GM12878 (cell line): ENCODE data around the gene SOX4. TPM values are rescaled to one million over a fixed set of nuclear protein-coding genes. Genes with fewer than 3 reads are reported as not detected.
A peak's percentile ranks its signal among the peaks of the same experiment; 100 is the strongest.

ENCODE experiments used
- ATF3 ChIP-seq: IDR thresholded peaks from 2 replicates; pipeline ENCODE4 v1.6.1; 2011; ENCODE audit warnings: low read depth, mild to moderate bottlenecking, low read length, moderate library complexity, borderline replicate concordance; ENCODE audit errors: extremely low read depth
- BMI1 ChIP-seq: fragments of 450-650 bp; IDR thresholded peaks from 2 replicates; pipeline ENCODE4 v1.6.1; 2016; ENCODE audit warnings: mild to moderate bottlenecking, moderate library complexity, borderline replicate concordance
- CHD1 ChIP-seq: IDR thresholded peaks from 2 replicates; pipeline ENCODE4 v1.6.1; 2012; ENCODE audit warnings: low read depth, low read length, improper control_type of control experiment
- FOXM1 ChIP-seq: IDR thresholded peaks from 2 replicates; pipeline ENCODE4 v1.6.1; 2012; ENCODE audit warnings: low read depth, mild to moderate bottlenecking, inconsistent platforms, low read length, moderate library complexity
- JUNB ChIP-seq: IDR thresholded peaks from 2 replicates; pipeline ENCODE4 v1.6.1; 2016; ENCODE audit warnings: antibody characterized with exemption, mild to moderate bottlenecking
- KAT2A ChIP-seq: conservative IDR thresholded peaks from 2 replicates; pipeline ENCODE4 v1.6.1; 2011; ENCODE audit warnings: low read depth, low read length; ENCODE audit not compliant: control insufficient read depth
- MAX ChIP-seq: IDR thresholded peaks from 2 replicates; pipeline ENCODE4 v1.6.1; 2012; ENCODE audit warnings: low read depth, low read length, improper control_type of control experiment
- MEF2A ChIP-seq: IDR thresholded peaks from 2 replicates; pipeline ENCODE4 v1.6.1; 2011; ENCODE audit warnings: low read depth, mild to moderate bottlenecking, low read length, moderate library complexity; ENCODE audit not compliant: insufficient read depth
- NFYB ChIP-seq: IDR thresholded peaks from 2 replicates; pipeline ENCODE4 v1.6.1; 2011; ENCODE audit warnings: low read depth, mild to moderate bottlenecking, low read length, improper control_type of control experiment, moderate library complexity; ENCODE audit not compliant: insufficient read depth
- NRF1 ChIP-seq: conservative IDR thresholded peaks from 2 replicates; pipeline ENCODE4 v1.6.1; 2011; ENCODE audit warnings: mild to moderate bottlenecking, low read depth, low read length, improper control_type of control experiment
- SMAD1 ChIP-seq: fragments of 450-650 bp; IDR thresholded peaks from 2 replicates; pipeline ENCODE4 v1.6.1; 2018; ENCODE audit warnings: mild to moderate bottlenecking, low read depth; ENCODE audit not compliant: partially characterized antibody
- SMARCA5 ChIP-seq: fragments of 450-650 bp; IDR thresholded peaks from 2 replicates; pipeline ENCODE4 v1.6.1; 2017; ENCODE audit warnings: mild to moderate bottlenecking
- YY1 ChIP-seq: IDR thresholded peaks from 2 replicates; pipeline ENCODE4 v1.6.1; 2011; ENCODE audit warnings: low read depth, mild to moderate bottlenecking, low read length
- ZBTB11 ChIP-seq: fragments of 450-650 bp; formaldehyde crosslinking; IDR thresholded peaks from 2 replicates; pipeline ENCODE4 v1.5.0; 2022; ENCODE audit warnings: mild to moderate bottlenecking, missing genetic modification characterization
- ZNF384 ChIP-seq: IDR thresholded peaks from 2 replicates; pipeline ENCODE4 v1.6.1; 2012; ENCODE audit warnings: low read depth, mild to moderate bottlenecking, low read length, improper control_type of control experiment, borderline replicate concordance
- polyA plus RNA-seq, 11 experiments: library from polyadenylated mRNA; depleted of rRNA in 4 of 11; unstranded in 6 of 11; stranded (reverse) in 5 of 11; fragments of >200 nt; fragmentation: Nextera tagmentation in 4 of 11; fragmentation: Illumina TruSeq in 1 of 11; extraction: Ambion mirVana in 4 of 11; extraction: Trizol in 1 of 11; gene quantifications; 1 replicate in 1 of 11; 2 replicates in 10 of 11; pipeline versions ENCODE4 v1.2.1 to v1.2.3, GENCODE V29; 2011 to 2016; ENCODE audit warnings: inconsistent platforms in 2 of 11, missing spikeins in 2 of 11, low read depth in 1 of 11
- total RNA-seq, 4 experiments: library from RNA; depleted of rRNA in 3 of 4; stranded (reverse); fragments of >200 nt in 3 of 4; fragmentation: Illumina TruSeq in 1 of 4; extraction: Trizol in 1 of 4; gene quantifications; 2 replicates each; pipeline versions ENCODE4 v1.2.1 to v1.2.3, GENCODE V29; 2013 to 2021
- TF ChIP-seq, protein P1 (sequence below): fragments of 150-350 bp; IDR thresholded peaks from 2 replicates; pipeline ENCODE4 v1.6.1; 2014; ENCODE audit warnings: mild to moderate bottlenecking, low read depth, low read length
- TF ChIP-seq, protein P2 (sequence below): IDR thresholded peaks from 2 replicates; pipeline ENCODE4 v1.6.1; 2011; ENCODE audit warnings: borderline replicate concordance, low read depth, mild to moderate bottlenecking, moderate library complexity, mixed read lengths, low read length; ENCODE audit not compliant: insufficient read depth; ENCODE audit errors: extremely low read length
- TF ChIP-seq, protein P3 (sequence below): fragments of 450-650 bp; IDR thresholded peaks from 2 replicates; pipeline ENCODE4 v1.6.1; 2017; ENCODE audit warnings: mild to moderate bottlenecking, low read depth, inconsistent platforms; ENCODE audit not compliant: poor library complexity, severe bottlenecking

The SOX4 gene
- total and polyA plus RNA-seq, 10 of the 15 experiments (the other 5 are each of a cell fraction or from before 2014, with no cell fraction given): 16.8 to 119 (median 26.5) TPM

DNA sequence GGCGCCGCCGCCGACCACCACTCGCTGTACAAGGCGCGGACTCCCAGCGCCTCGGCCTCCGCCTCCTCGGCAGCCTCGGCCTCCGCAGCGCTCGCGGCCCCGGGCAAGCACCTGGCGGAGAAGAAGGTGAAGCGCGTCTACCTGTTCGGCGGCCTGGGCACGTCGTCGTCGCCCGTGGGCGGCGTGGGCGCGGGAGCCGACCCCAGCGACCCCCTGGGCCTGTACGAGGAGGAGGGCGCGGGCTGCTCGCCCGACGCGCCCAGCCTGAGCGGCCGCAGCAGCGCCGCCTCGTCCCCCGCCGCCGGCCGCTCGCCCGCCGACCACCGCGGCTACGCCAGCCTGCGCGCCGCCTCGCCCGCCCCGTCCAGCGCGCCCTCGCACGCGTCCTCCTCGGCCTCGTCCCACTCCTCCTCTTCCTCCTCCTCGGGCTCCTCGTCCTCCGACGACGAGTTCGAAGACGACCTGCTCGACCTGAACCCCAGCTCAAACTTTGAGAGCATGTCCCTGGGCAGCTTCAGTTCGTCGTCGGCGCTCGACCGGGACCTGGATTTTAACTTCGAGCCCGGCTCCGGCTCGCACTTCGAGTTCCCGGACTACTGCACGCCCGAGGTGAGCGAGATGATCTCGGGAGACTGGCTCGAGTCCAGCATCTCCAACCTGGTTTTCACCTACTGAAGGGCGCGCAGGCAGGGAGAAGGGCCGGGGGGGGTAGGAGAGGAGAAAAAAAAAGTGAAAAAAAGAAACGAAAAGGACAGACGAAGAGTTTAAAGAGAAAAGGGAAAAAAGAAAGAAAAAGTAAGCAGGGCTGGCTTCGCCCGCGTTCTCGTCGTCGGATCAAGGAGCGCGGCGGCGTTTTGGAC is 2.0 kb downstream of the SOX4 start (continued):
- no peak for TF ChIP-seq ZBTB11 (CRISPR knock-in tag)
- TF ChIP-seq, protein P1, sequence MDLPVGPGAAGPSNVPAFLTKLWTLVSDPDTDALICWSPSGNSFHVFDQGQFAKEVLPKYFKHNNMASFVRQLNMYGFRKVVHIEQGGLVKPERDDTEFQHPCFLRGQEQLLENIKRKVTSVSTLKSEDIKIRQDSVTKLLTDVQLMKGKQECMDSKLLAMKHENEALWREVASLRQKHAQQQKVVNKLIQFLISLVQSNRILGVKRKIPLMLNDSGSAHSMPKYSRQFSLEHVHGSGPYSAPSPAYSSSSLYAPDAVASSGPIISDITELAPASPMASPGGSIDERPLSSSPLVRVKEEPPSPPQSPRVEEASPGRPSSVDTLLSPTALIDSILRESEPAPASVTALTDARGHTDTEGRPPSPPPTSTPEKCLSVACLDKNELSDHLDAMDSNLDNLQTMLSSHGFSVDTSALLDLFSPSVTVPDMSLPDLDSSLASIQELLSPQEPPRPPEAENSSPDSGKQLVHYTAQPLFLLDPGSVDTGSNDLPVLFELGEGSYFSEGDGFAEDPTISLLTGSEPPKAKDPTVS: no peak
- TF ChIP-seq JUNB: no peak
- no peak for TF ChIP-seq SMAD1
- TF ChIP-seq MAX: no peak
- TF ChIP-seq FOXM1: no peak
- TF ChIP-seq NFYB: no peak
- TF ChIP-seq, protein P2, sequence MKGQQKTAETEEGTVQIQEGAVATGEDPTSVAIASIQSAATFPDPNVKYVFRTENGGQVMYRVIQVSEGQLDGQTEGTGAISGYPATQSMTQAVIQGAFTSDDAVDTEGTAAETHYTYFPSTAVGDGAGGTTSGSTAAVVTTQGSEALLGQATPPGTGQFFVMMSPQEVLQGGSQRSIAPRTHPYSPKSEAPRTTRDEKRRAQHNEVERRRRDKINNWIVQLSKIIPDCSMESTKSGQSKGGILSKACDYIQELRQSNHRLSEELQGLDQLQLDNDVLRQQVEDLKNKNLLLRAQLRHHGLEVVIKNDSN: no peak
- TF ChIP-seq, protein P3, sequence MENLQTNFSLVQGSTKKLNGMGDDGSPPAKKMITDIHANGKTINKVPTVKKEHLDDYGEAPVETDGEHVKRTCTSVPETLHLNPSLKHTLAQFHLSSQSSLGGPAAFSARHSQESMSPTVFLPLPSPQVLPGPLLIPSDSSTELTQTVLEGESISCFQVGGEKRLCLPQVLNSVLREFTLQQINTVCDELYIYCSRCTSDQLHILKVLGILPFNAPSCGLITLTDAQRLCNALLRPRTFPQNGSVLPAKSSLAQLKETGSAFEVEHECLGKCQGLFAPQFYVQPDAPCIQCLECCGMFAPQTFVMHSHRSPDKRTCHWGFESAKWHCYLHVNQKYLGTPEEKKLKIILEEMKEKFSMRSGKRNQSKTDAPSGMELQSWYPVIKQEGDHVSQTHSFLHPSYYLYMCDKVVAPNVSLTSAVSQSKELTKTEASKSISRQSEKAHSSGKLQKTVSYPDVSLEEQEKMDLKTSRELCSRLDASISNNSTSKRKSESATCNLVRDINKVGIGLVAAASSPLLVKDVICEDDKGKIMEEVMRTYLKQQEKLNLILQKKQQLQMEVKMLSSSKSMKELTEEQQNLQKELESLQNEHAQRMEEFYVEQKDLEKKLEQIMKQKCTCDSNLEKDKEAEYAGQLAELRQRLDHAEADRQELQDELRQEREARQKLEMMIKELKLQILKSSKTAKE: no peak
- no peak for TF ChIP-seq YY1
- no peak for TF ChIP-seq ATF3
- TF ChIP-seq ZNF384: peak; percentile 3; the same call in 1 of the 2 replicates
- no peak; the same call in none of the 2 replicates for TF ChIP-seq SMARCA5
- TF ChIP-seq CHD1: no peak
- no peak for TF ChIP-seq KAT2A
- TF ChIP-seq MEF2A: no peak
- no peak for TF ChIP-seq NRF1
- no peak for TF ChIP-seq BMI1
